HCT116 (cell line): ENCODE results near the gene CAB39. TPM values are rescaled to one million over a fixed set of nuclear protein-coding genes. Genes with fewer than 3 reads are reported as not detected.

Experiments
- ATAC-seq: fragments of 200-7000 bp; cut with Tn5 transposase; 2 replicates; pipeline ENCODE4 v1.9.1; 2020; ENCODE audit warnings: mild to moderate bottlenecking, moderate library complexity
- BruUV-seq: library from RNA; stranded (reverse); fragments of 400-500 nt; replicated peaks from 2 replicates; lab custom pipeline; 2021; lab: Mats Ljungman, UMichigan
- CTCF ChIA-PET: fragments of 300-600 bp; sonication (Branson Sonifier 250); formaldehyde crosslinking; loops from one replicate; lab custom pipeline; 2021; ENCODE audit warnings: antibody characterized with exemption; lab: Charles Lee
- POLR2A ChIA-PET: fragments of 300-600, 350-600 bp; sonication (Branson Sonifier 250); formaldehyde crosslinking; loops from one replicate; lab custom pipeline; 2021; ENCODE audit warnings: antibody characterized with exemption; lab: Charles Lee
- RAD21 ChIA-PET, 2 experiments: fragments of 300-600 bp; sonication (Branson Sonifier 250); formaldehyde crosslinking; loops; one replicate each; lab custom pipeline; 2023; ENCODE audit warnings: low total read pairs in 2 of 2; ENCODE audit not compliant: uncharacterized antibody in 2 of 2, unreplicated experiment in 2 of 2, low non-redundant PET in 1 of 2; lab: Charles Lee
- DNase-seq: peaks from one replicate; pipeline ENCODE4 v3.0.0-alpha.2; 2010; ENCODE audit warnings: low read depth, low spot score
- H2AFZ ChIP-seq: fragments of 200-600 bp; shearing (Covaris generic), sonication (generic); 2 replicates; pipeline ENCODE4 v1.6.1; 2017; ENCODE audit warnings: low read depth, mixed run types, mixed read lengths, antibody characterized with exemption, low read length; ENCODE audit not compliant: poor library complexity, severe bottlenecking
- H3K27ac ChIP-seq: 2 replicates; pipeline ENCODE4 v1.5.1; 2012; ENCODE audit warnings: low read depth, low read length
- H3K27me3 ChIP-seq: fragments of 200-600 bp; sonication (generic); 2 replicates; pipeline ENCODE4 v1.6.1; 2016; ENCODE audit warnings: mixed run types, low read length, mixed read lengths; ENCODE audit not compliant: insufficient read depth
- H3K36me3 ChIP-seq, 2 experiments: fragments of 200-500 bp in 1 of 2; fragments of 200-600 bp in 1 of 2; sonication (Bioruptor generic) in 1 of 2; sonication (generic) in 1 of 2; 2 replicates each; pipeline versions ENCODE4 v1.5.1 to v1.6.1; 2014 to 2016; ENCODE audit warnings: low read length in 2 of 2, inconsistent platforms in 1 of 2, mixed read lengths in 1 of 2, mixed run types in 1 of 2; ENCODE audit not compliant: insufficient read depth in 2 of 2, control insufficient read depth in 1 of 2
- H3K4me1 ChIP-seq, 2 experiments: fragments of 200-600 bp in 1 of 2; sonication (generic) in 1 of 2; 2 replicates each; pipeline versions ENCODE4 v1.5.1 to v1.6.1; 2012 to 2017; ENCODE audit warnings: low read length in 2 of 2, inconsistent platforms in 1 of 2, mild to moderate bottlenecking in 1 of 2, mixed read lengths in 1 of 2, mixed run types in 1 of 2, moderate library complexity in 1 of 2; ENCODE audit not compliant: insufficient read depth in 2 of 2, control insufficient read depth in 1 of 2
- H3K4me2 ChIP-seq: fragments of 200-600 bp; sonication (generic); 2 replicates; pipeline ENCODE4 v1.6.1; 2017; ENCODE audit warnings: mixed run types, low read length, mixed read lengths
- H3K4me3 ChIP-seq, 2 experiments: fragments of 200-600 bp in 1 of 2; sonication (generic) in 1 of 2; replicated peaks in 1 of 2; 2 replicates each; pipeline ENCODE4 v1.5.1; 2011 to 2016; ENCODE audit warnings: low read length in 2 of 2, control low read depth in 1 of 2, low read depth in 1 of 2, mild to moderate bottlenecking in 1 of 2, mixed read lengths in 1 of 2, mixed run types in 1 of 2
- H3K79me2 ChIP-seq: fragments of 200-600 bp; sonication (generic); 2 replicates; pipeline ENCODE4 v1.6.1; 2017; ENCODE audit warnings: mild to moderate bottlenecking, mixed run types, low read length, moderate library complexity, mixed read lengths; ENCODE audit not compliant: insufficient read depth
- H3K9ac ChIP-seq: fragments of 200-600 bp; sonication (generic); 2 replicates; pipeline ENCODE4 v1.6.1; 2016; ENCODE audit warnings: low read length, mixed read lengths
- H3K9me2 ChIP-seq: fragments of 200-600 bp; sonication (generic), shearing (Covaris generic); 2 replicates; pipeline ENCODE4 v1.6.1; 2017; ENCODE audit warnings: mixed run types, mild to moderate bottlenecking, moderate library complexity; ENCODE audit not compliant: insufficient read depth
- H3K9me3 ChIP-seq, 2 experiments: fragments of 200-500 bp in 1 of 2; fragments of 200-600 bp in 1 of 2; sonication (Bioruptor generic) in 1 of 2; sonication (generic) in 1 of 2; 2 replicates each; pipeline ENCODE4 v1.6.1; 2014 to 2017; ENCODE audit warnings: low read length in 2 of 2, mixed read lengths in 2 of 2, inconsistent platforms in 1 of 2, low read depth in 1 of 2, mild to moderate bottlenecking in 1 of 2, mixed run types in 1 of 2, moderate library complexity in 1 of 2; ENCODE audit not compliant: control insufficient read depth in 1 of 2, insufficient read depth in 1 of 2
- H4K20me1 ChIP-seq: fragments of 200-600 bp; sonication (generic), shearing (Covaris generic); 2 replicates; pipeline ENCODE4 v1.6.1; 2017; ENCODE audit warnings: mixed run types, mild to moderate bottlenecking, moderate library complexity; ENCODE audit not compliant: insufficient read depth
- ATF3 ChIP-seq: IDR thresholded peaks from 2 replicates; pipeline ENCODE4 v1.6.1; 2012
- CEBPB ChIP-seq: IDR thresholded peaks from 2 replicates; pipeline ENCODE4 v1.6.1; 2012; ENCODE audit warnings: low read depth
- EGR1 ChIP-seq: IDR thresholded peaks from 2 replicates; pipeline ENCODE4 v1.6.1; 2012; ENCODE audit warnings: low read depth
- ELF1 ChIP-seq: IDR thresholded peaks from 2 replicates; pipeline ENCODE4 v1.6.1; 2012; ENCODE audit warnings: low read depth, borderline replicate concordance
- EZH2 ChIP-seq: fragments of 200-600 bp; sonication (generic); IDR thresholded peaks from 2 replicates; pipeline ENCODE4 v1.6.1; 2017; ENCODE audit warnings: antibody characterized with exemption, mixed run types
- EZH2phosphoT487 ChIP-seq: fragments of 200-600 bp; IDR thresholded peaks from 2 replicates; pipeline ENCODE4 v1.6.1; 2018; ENCODE audit warnings: antibody characterized with exemption, borderline replicate concordance
- JUND ChIP-seq: IDR thresholded peaks from 2 replicates; pipeline ENCODE4 v1.6.1; 2012
- MAX ChIP-seq: IDR thresholded peaks from 2 replicates; pipeline ENCODE4 v1.6.1; 2012
- POLR2AphosphoS5 ChIP-seq: IDR thresholded peaks from 2 replicates; pipeline ENCODE4 v1.6.1; 2011; ENCODE audit warnings: mild to moderate bottlenecking, low read depth, low read length, moderate library complexity
- RAD21 ChIP-seq: IDR thresholded peaks from 2 replicates; pipeline ENCODE4 v1.6.1; 2012; ENCODE audit warnings: low read depth, mild to moderate bottlenecking
- SIN3A ChIP-seq: IDR thresholded peaks from 2 replicates; pipeline ENCODE4 v1.6.1; 2012; ENCODE audit warnings: low read depth
- SRF ChIP-seq: IDR thresholded peaks from 2 replicates; pipeline ENCODE4 v1.6.1; 2012; ENCODE audit warnings: low read depth
- TCF7L2 ChIP-seq: IDR thresholded peaks from 2 replicates; pipeline ENCODE4 v1.7.0; 2011; ENCODE audit warnings: borderline replicate concordance, inconsistent platforms; ENCODE audit not compliant: insufficient read depth, insufficient read length; ENCODE audit errors: extremely low read depth
- YY1 ChIP-seq: IDR thresholded peaks from 2 replicates; pipeline ENCODE4 v1.6.1; 2011; ENCODE audit warnings: low read length, low read depth, moderate library complexity, mild to moderate bottlenecking; ENCODE audit not compliant: insufficient replicate concordance; ENCODE audit errors: extremely low read depth
- ZBTB33 ChIP-seq: IDR thresholded peaks from 2 replicates; pipeline ENCODE4 v1.6.1; 2011; ENCODE audit warnings: mild to moderate bottlenecking, low read length, moderate library complexity; ENCODE audit not compliant: insufficient replicate concordance; ENCODE audit errors: extremely low read depth
- ZFX ChIP-seq: fragments of 450-650 bp; IDR thresholded peaks from 2 replicates; pipeline ENCODE4 v1.6.1; 2017
- ZNF274 ChIP-seq: fragments of 200-500 bp; sonication (Bioruptor generic); IDR thresholded peaks from 2 replicates; pipeline ENCODE4 v1.6.1; 2014; ENCODE audit warnings: mild to moderate bottlenecking, low read depth, low read length, inconsistent platforms
- intact Hi-C: fragments of 100-400 bp; cut with micrococcal nuclease; formaldehyde crosslinking; loops from 2 replicates; pipeline ENCODE4 v1.10.0; 2022
- total RNA-seq: library from RNA; stranded (reverse); gene quantifications from one replicate; pipeline ENCODE4 v1.2.1, GENCODE V29; 2021; ENCODE audit not compliant: unreplicated experiment

Gene CAB39
- total RNA-seq, 1 experiment from 2014 or later: 63.6 TPM

DNA sequence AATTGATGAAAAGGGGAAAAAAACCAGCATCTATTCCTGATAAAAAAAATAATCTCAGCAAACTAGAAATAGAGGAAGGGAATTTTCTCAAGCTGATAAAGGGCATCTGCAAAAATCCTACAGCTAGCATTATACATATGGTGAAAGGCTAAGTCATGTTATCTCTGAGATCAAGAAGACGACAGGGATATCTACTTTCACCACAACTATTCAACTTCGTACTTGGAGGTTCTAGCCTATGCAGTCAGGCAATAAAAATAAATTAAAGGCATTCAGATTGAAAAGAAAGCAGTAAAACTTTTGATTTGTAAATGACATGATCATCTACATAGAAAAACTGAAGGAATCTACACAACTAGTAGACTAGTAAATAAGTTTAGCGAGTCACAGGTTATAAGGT lies 58.2 kb downstream of the CAB39 start:
- no peaks in the 10 kb centered on the region for H3K27me3 ChIP-seq
- H3K4me2 ChIP-seq: no peak overlapping the region
- no peaks in the 10 kb centered on the region for H3K9me2 ChIP-seq
- H3K9me3 ChIP-seq: no peaks in the 10 kb centered on the region
- peaks cover 20% of the 10 kb centered on the region for H3K79me2 ChIP-seq
- no peak overlapping the region for H3K9ac ChIP-seq
- no peak overlapping the region for H3K4me3 ChIP-seq
- ChIA-PET POLR2A (interaction anchor here (1.6 kb wide), 1 partner anchor 10 kb away, joined by 5 read pairs; no protein-coding TSS in a partner anchor), RAD21 (interaction anchor here in 1 of 2 experiments (0.6 kb wide), 1 partner anchor 182 kb away, joined by 3 read pairs; no protein-coding TSS in a partner anchor)
- ATAC-seq: no peak
- BruUV-seq: no TSS peak
- H3K27ac ChIP-seq: no peak overlapping the region
- H2AFZ ChIP-seq: no peak overlapping the region
- no peak for TF ChIP-seq ELF1
- TF ChIP-seq JUND: no peak
- TF ChIP-seq MAX: no peak
- TF ChIP-seq POLR2AphosphoS5: no peak
- no peak for TF ChIP-seq SIN3A
- TF ChIP-seq EGR1: no peak
- no peak for TF ChIP-seq EZH2
- no peak for TF ChIP-seq TCF7L2
- TF ChIP-seq EZH2phosphoT487: no peak
- no peak for TF ChIP-seq ATF3
- TF ChIP-seq YY1: no peak
- TF ChIP-seq ZNF274: no peak
- TF ChIP-seq ZFX: no peak
- no peak for TF ChIP-seq ZBTB33
- TF ChIP-seq SRF: no peak
- TF ChIP-seq CEBPB: no peak
- no peak for TF ChIP-seq RAD21
- TF ChIP-seq, all 23 proteins: peak for 0
- Histone ChIP-seq H3K36me3 (peaks cover 0 to 6% of the 10 kb centered on the region in 2 experiments; a peak in 2 of 4 replicates), H4K20me1 (no peaks in the 10 kb centered on the region), H3K4me1 (peaks cover 22 to 32% of the 10 kb centered on the region in 2 experiments)
- intact Hi-C loops: no loop called here
- CTCF ChIA-PET: no interaction called here
- no peak for DNase-seq
